Measurements from ENCODE around the gene NUDT8.
"Not testable (repeated sequence)": the region's sequence is repeated elsewhere in the genome, so short reads cannot be mapped to it uniquely, and the experiment has no call there.

NUDT8 gene

DNA sequence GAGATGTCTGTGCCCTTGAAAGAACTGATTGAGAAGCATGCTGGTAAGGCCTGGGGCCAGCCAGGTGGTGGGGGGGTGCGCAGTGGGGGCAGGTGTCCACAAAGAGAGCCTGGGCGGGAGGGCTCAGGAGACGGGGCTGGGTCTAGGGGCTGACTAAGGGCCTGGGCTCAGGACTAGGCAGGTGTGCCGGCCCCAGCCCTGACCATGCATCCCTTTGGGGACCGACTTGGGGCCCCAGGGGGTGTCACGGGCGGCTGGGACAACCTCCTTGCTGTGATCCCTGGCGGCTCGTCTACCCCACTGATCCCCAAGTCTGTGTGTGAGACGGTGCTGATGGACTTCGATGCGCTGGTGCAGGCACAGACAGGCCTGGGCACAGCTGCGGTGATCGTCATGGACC, 18.6 kb downstream of the NUDT8 start:
- no peak for DNase-seq

DNA sequence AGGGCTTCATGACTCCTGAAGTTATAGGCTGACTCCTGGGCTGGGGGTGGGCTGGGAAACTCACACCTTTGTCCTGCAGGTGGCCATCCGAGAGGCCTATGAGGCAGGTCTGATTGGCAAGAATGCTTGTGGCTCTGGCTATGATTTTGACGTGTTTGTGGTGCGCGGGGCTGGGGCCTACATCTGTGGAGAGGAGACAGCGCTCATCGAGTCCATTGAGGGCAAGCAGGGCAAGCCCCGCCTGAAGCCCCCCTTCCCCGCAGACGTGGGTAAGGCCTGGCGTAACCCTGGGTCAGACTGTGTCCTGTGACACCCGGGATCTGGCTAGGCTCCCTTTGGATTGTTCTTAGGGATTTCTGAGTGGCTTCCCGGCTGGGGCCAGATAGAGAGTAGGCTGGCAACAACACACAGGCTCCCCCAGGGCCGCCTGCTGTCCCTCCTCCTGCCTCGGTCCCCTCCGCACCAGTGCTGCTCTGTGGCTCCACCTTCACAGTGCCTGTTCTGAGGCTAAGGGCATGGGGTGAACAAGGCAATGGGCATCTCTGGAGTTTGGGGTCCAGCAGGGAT, 19.4 kb downstream of the NUDT8 start:
- no peak for DNase-seq

DNA sequence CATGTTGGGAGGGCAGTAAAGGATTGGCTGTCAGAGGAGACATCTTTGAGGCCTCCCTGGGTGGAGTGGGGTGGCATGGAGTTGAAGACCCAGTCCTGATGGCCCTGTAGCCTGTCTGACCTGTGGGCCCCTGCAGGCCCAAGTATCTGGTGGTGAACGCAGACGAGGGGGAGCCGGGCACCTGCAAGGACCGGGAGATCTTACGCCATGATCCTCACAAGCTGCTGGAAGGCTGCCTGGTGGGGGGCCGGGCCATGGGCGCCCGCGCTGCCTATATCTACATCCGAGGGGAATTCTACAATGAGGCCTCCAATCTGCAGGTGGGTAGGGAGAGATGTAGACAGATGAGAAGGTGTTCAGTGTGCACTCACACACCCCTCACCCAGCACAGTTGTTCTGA, 20.4 kb downstream of the NUDT8 start:
- DNase-seq = no peak

DNA sequence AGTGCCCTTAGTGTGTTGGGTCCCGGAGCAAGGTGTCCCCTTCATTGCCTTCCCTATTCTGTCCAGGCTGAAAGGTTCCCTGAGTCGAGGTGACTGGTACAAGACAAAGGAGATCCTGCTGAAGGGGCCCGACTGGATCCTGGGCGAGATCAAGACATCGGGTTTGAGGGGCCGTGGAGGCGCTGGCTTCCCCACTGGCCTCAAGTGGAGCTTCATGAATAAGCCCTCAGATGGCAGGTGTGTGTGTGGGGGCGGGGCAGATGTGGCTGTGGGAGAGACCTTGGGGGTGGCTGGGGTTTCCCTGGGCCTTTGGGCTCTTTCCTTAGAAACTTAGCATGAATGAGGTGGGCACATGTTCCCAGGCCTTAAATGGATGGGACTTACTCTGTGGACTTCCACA, 21.3 kb downstream of the NUDT8 start:
- no peak for DNase-seq

DNA sequence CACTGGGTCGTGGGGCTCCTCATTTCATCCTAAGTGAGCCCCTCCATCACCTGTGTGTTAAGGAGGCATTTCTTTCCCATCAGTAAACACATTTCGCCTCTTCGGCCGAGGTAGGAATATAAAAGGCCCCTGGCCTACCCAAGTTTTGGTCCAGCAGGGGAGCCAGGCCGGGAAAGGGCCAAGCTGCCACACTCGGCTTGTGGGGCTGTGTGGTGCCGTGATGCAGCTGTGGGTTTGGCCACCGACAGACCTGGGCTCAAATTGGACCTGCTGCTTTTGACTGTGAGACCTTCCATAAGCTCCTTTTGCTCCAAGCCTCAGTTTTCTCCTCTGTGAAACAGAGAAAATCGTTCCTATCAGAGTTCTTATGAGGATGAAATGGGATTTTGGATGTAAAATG, 22.2 kb downstream of the NUDT8 start:
- no peak for DNase-seq

DNA sequence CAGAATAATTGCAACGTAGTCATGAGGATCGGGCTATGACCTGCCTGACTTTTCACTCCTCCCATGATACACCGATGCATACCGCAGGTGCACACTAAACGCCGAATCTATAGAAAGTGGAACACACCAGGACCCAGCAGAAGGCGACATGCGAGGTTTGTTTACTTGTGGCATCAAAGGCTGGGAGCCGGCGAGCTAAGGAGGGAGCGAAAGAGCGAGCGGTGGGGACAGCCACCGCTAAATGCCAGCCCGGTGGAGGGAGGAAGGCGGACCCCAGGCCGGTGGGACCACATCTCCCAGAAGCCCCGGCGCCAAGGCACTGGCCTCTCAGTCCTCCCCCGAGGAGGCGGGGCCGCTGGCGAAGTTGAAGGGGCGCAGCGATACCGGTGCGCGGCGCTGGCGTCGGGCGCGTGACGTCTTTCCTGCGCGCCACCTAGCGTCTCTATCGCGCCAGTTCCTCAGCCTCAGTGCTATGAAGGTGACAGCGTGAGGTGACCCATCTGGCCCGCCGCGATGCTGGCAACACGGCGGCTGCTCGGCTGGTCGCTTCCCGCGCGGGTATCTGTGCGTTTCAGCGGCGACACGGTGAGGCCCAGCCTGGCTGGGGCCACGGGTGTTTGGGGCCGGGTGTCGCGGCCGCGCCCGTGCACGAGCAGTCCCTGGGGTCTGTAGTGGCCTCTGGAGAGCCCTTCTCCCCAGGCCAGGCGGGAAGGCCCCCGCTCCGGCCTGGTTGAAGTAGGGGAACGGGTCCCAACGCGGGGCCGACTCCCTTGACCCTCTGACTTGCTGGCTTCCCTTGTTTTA, 23.0 kb downstream of the NUDT8 start, which contains the start of gene NDUFV1:
Gene NDUFV1, plus strand, starts transcription at position 445 of the 804 bp plus-strand sequence. Its CDS starts 69 bp downstream, at position 514.
- DNase-seq = peak; percentile 94

DNA sequence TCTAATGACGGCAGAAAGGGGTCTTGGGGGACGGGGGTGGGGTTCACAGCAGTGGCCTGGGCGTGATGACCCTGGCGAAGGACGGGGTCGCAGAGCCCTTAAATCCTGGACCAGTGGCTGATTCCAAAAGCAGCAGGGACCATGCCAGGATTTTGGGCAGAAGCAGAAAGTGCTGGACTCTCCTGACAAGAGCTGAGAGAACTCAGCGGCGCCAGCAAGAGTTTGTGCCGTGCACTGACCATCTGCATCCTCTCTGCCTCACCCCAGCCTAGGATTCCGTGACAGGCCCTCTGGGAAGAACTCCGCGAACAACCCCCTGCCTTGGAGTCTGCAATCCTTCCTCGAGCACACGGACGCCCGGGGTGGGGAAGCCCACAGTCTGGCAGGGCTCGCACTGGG, 23.6 kb downstream of the NUDT8 start:
- DNase-seq = no peak

DNA sequence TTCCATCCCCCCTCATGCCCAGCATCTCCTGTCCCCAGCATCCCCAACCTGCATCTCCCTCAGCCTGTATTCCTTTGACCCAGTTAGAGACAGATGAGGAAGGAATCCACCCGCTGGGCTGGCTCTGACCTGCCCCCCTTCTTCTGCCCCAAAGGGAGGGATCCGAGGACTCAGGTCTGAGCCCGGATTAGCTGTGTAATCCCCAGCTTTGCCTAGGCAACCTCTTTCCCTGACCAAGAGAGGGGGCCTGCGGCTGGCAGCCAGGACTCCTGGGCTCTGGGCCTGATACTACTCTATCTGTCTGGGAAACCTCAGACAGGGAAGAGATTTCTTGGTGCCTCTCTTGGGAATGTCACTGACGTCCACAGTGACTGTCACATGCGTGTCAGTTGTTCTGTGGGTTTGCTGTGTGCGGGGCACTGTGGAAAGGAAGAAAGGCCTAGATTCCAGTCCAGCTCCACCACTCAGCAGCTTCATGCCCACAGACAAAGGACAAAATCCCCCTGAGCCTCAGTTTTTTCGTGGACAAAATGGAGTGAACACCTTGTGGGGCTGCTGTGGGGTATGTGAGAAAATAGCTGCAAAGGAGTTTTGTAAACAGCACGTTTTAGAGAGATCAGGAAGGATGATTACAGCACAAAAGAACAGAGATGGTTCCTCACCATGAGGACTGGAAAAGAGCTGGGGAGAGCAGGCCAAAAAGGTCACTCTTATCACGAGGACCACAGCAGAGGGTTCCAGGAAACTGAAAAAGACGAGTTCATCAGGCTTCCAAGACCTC, 24.3 kb downstream of the NUDT8 start:
- DNase-seq = no peak

DNA sequence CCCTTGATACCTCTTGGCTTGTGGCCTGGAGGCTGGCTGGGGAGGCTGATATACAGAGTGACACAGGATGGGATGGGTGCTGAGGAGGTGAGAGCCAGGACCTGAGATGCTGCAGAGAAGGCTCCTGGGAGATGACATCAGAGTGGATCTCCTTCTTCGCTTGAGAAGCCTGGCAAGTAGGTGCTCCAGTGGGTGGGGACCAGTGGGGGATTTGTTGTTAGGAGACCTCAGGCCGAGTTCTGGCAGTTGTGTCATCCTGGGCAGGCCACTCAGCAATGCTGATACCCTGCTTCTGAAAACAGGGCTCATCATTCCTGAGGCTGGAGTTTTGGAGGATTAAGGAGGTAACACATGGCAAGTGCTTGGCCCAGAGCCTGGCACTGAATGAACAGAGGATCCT, 24.9 kb downstream of the NUDT8 start:
- DNase-seq = no peak

DNA sequence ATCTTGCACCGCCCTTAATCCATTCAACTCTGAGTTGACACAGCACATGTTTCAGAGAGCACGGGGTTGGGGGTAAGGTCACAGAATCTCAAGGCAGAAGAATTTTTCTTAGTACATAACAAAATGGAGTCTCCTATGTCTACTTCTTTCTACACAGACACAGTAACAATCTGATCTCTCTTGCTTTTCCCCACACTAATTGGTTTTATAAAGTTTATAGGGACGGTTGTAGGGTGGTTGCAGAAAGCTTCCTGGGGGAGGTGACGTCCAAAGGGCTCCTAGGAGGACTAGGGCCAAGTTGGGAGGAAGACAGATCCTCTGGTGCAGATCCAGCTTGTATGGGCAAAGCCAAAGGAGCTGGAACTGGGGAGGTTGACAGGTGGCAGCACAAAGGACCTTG, 25.6 kb downstream of the NUDT8 start:
- DNase-seq = not testable (repeated sequence)

DNA sequence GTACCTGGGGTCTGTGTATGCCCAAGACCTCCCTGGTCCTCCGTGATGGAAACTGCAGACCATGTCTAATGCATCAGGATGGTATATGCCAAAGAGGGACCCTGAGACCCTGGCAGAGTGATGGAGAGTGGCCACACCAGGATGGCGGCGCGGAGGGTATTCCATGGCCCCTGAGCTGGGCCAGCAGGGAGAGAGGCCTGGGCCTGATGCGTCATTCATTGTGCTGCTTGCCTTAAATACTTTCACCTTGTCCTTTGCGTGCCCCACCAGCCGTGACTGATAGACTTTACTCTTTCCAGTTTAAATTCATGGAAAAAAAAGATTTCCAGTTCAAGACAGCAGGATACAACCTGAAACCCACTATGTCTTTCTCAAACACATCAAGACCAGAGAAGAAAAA, 28.6 kb downstream of the NUDT8 start:
- DNase-seq = no peak

DNA sequence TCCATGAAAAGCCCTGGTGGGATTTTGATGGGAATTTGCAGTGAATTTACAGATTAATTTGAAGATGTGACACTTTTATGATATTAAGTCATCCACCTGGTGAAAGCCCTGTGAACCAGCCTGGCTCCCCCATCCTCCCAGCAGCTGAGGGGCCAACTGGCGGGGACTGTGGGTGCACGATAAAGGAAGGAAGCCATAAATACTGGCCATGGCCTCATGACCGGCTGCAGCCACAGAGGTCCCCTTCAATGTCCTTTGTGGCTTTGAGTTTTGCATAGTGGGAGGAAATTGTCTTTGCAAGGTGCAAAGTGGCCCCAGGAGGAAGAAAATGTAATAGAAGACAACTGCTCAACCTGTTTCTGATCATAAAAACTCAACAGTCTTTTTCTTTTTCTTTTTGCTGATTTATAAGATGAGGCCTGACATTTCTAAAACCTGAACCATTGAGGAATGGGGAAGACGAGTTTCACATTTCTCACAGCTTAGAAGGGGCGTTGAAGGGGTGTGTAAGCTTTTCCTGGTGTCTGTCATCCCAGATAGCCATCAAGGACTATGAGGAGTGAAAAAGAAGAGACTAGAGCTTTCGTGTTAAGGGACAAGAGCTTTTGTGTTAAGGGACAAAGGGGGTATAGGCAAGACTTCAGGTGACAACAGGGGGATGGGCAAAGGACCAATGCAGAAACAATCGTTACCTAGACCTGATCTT, 29.3 kb downstream of the NUDT8 start:
- no peak for DNase-seq

DNA sequence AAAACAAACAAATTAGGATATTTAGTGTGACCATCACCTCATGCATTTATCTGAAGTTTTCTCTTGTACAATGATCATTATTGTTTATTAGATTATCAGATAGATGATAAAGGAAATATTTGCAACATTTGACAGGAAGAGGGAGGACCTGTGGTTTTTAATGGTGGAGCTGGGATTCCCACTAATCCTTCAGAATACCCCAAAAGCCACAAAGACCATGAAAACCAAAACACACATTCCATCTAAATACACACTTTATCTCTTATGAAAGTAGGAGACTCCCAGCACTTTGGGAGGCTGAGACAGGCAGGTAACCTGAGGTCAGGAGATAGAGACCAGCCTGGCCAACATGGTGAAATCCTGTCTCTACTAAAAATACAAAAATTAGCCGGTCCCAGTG, 30.6 kb downstream of the NUDT8 start:
- no peak for DNase-seq

DNA sequence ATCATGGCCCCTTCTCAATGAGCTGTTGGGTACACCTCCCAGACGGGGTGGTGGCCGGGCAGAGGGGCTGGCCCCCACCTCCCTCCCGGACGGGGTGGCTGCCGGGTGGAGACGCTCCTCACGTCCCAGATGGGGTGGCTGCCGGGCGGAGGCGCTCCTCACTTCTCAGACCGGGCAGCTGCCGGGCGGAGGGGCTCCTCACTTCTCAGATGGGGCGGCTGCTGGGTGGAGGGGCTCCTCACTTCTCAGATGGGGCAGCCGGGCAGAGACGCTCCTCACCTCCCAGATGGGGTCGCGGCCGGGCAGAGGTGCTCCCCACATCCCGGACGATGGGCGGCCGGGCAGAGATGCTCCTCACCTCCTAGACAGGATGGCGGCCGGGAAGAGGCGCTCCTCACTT, 31.8 kb downstream of the NUDT8 start:
- not testable (repeated sequence) for DNase-seq

DNA sequence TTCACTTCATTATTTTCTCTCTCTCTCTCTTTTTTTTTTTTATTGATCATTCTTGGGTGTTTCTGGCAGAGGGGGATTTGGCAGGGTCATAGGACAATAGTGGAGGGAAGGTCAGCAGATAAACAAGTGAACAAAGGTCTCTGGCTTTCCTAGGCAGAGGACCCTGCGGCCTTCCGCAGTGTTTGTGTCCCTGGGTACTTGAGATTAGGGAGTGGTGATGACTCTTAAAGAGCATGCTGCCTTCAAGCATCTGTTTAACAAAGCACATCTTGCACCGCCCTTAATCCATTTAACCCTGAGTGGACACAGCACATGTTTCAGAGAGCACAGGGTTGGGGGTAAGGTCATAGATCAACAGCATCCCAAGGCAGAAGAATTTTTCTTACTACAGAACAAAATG, 32.3 kb downstream of the NUDT8 start:
- not testable (repeated sequence) for DNase-seq

DNA sequence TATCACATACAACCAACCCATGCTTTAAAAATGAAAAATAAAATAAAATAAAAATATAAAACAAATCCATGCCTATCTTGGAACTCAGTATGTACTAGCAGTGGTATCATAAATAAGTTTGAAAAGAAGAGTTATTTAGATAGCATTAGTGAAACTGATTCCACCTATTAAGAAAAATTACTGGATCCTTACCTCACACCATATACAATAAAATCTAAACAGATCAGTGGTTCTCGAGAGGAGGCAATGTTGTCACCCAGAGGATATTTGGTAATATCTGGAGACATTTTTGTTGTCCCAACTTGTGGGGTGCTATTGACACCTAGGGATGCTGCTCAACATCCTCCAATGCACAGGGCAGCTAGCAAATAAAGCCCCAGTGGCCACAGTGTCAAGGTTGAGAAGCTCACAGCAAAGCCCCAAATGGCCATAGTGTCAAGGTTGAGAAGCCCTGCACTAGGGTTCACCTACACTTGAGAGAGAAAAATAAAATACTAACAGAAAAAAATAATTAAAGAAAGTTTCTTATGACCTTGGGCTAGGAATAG, 32.9 kb downstream of the NUDT8 start:
- DNase-seq = no peak

DNA sequence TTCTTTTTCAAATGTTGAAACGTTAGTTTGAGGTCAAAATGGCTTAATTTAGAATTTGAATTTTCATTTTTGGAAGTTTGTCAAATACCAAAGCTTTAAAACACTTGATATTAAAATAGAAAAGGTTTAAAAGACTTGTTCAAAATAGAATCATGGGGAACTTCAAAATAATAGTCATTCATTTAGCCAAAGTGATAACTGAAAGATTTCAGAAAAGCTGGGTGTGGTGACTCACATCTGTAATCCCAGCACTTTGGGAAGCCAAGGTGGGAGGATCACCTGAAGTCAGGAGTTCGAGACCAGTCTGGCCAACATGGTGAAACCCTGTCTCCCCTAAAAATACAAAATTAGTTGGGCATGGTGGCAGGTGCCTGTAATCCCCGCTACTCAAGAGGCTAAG, 35.3 kb downstream of the NUDT8 start:
- DNase-seq = no peak

DNA sequence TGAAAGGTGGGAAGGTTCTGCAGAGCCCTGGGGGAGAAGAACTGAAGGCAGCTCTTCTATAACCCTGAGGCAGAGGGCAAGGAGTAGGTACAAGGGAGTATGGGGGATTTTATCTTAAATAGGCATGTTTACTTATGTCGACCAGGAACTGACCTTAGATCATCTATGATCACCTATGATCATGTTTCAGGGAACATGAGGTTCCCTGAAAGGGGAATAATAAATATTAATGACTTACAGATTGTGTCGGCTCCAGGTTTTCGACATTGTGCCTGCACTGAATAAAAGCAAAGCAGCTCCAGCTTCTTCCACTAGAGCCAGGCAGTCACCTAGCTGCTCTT, 36.2 kb downstream of the NUDT8 start:
- no peak for DNase-seq

DNA sequence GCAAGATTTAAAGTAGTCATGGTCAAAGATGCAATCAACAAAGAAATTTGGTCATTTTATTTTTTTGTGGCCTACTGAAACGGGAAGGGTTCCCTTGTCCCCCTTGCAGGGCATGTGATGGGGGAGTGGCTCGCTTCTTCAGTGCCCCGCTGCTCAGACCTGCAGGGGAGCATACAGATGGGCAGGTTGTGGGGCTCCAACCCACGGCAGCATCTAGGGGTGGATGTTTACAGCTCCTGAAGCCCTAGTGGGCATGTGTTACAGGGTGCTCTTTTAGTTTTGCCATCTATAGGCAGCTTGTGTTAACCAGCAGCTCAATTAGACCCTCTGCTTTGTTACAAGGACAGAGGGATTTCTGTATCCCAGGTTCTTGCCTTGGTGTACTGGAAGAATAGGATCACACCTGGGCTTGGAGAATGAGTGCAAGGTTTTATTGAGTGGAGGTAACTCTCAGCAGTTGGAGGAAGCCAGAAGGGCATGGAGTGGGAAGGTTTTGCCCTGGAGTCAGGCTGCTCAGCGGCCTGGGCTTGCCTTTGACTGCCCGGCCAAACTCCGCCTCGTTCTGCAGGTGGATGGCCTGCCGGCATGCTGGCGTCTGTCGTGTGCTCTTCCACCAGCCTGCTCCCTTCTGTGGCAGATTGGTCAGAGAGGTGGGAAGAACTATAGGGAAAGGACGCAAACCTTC, 36.7 kb downstream of the NUDT8 start:
- no peak for DNase-seq

DNA sequence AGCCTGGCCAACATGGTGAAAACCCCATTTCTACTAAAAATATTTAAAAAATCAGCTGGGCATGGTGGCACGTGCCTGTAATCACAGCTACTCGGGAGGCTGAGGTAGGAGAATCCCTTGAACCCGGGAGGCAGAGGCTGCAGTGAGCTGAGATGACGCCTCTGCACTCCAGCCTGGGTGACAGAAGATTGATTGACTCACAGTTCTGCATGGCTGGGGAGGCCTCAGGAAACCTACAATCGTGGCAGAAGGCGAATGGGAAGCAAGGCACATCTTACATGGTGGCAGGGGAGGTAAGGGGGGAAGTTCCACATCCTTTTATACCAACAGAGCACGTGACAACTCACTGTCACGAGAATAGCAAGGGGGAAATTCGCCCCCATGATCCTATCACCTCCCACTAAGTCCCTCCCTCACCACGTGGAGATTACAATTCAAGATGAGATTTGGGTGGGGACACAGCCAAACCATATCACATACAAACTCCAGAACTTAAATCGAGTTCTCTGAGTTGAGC, 40.8 kb downstream of the NUDT8 start:
- DNase-seq = not testable (repeated sequence)

DNA sequence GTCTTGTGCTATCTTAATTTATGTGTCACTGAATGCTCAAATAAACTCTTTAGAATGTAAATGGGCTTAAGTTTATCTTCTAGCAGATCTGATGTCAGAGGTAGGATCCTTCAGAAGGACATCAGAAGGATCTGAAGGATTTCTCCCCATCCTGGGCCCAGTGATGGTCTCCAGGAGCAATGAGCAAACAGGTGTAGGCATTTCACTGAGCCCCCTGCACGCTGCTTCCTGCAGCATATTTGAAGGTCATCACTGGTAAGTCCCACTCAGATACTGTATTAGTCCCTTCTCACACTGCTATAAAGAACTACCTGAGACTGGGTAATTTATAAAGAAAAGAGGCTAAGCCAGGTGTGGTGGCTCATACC, 41.6 kb downstream of the NUDT8 start:
- DNase-seq = no peak

DNA sequence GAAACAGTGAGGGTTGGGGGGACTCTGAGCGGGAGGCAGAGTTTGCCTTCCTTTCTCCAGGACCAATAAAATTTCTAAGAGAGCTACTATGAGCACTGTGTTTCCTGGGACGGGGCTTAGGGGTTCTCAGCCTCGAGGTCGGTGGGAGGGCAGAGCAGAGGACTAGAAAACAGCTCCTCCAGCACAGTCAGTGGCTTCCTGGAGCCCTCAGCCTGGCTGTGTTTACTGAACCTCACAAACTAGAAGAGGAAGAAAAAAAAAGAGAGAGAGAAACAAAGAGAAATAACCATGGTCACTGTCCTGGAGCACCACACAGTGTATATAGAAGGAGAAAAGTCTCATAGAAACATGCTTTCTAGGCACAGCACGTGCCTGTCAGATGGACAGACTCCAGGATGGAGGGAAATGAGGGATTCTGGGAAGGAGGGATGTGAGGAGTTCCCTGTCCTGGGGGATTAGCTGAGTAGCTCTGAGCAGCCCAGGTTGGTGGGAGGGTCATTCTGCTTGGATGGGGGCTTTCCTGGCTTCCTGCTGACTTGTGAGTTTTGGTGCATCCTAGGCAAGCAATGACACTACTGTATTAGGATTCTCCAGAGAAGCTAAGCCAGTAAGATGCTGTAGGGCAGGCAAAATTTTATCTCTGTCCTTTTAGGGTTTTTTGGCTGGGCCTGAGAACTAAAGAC, 43.0 kb downstream of the NUDT8 start:
- DNase-seq = no peak
